ENCODE measurements around the gene KNG1. TPM values are rescaled to one million over a fixed set of nuclear protein-coding genes. Genes with fewer than 3 reads are reported as not detected.

The KNG1 gene
- total RNA-seq, 1 donor from 2014 or later = not detected

GRCh38 chr3:186772281-186772694 is 55.1 kb downstream of the KNG1 start:
- no peak overlapping the region for H3K27ac Mint-ChIP-seq (ENCODE audit: unreplicated experiment)

GRCh38 chr3:186772701-186773417 is 55.7 kb downstream of the KNG1 start:
- Mint-ChIP-seq H3K36me3 (ENCODE audit: unreplicated experiment) (no peaks in the 10 kb centered on the region), H3K27me3 (ENCODE audit: unreplicated experiment) (no peaks in the 10 kb centered on the region), H3K27ac (ENCODE audit: unreplicated experiment) (no peak overlapping the region), H3K9me3 (ENCODE audit: unreplicated experiment) (no peaks in the 10 kb centered on the region), H3K4me3 (ENCODE audit: unreplicated experiment) (peak overlapping the region; percentile 77), H3K4me1 (ENCODE audit: low read depth, unreplicated experiment) (peaks cover 4% of the 10 kb centered on the region)
- DNase-seq = peak; percentile 52
- TF ChIP-seq, protein P1, sequence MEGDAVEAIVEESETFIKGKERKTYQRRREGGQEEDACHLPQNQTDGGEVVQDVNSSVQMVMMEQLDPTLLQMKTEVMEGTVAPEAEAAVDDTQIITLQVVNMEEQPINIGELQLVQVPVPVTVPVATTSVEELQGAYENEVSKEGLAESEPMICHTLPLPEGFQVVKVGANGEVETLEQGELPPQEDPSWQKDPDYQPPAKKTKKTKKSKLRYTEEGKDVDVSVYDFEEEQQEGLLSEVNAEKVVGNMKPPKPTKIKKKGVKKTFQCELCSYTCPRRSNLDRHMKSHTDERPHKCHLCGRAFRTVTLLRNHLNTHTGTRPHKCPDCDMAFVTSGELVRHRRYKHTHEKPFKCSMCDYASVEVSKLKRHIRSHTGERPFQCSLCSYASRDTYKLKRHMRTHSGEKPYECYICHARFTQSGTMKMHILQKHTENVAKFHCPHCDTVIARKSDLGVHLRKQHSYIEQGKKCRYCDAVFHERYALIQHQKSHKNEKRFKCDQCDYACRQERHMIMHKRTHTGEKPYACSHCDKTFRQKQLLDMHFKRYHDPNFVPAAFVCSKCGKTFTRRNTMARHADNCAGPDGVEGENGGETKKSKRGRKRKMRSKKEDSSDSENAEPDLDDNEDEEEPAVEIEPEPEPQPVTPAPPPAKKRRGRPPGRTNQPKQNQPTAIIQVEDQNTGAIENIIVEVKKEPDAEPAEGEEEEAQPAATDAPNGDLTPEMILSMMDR (IDR thresholded peaks at IDR 0.05; ENCODE audit: partially characterized antibody, unreplicated experiment) = no peak

More at GRCh38 chr3:186772281-186772694, 55.1 kb downstream of the KNG1 start:
- TF ChIP-seq, protein P1 (IDR thresholded peaks at IDR 0.05; ENCODE audit: partially characterized antibody, unreplicated experiment) = no peak
- DNase-seq = peak; percentile 30
- Mint-ChIP-seq H3K4me3 (ENCODE audit: unreplicated experiment) (peak overlapping the region; percentile 77), H3K4me1 (ENCODE audit: low read depth, unreplicated experiment) (peaks cover 4% of the 10 kb centered on the region), H3K9me3 (ENCODE audit: unreplicated experiment) (no peaks in the 10 kb centered on the region), H3K36me3 (ENCODE audit: unreplicated experiment) (no peaks in the 10 kb centered on the region), H3K27me3 (ENCODE audit: unreplicated experiment) (no peaks in the 10 kb centered on the region)

GRCh38 chr3:186775999-186776398 is 58.8 kb downstream of the KNG1 start:
- Mint-ChIP-seq H3K4me1 (ENCODE audit: low read depth, unreplicated experiment) (peaks cover 4% of the 10 kb centered on the region), H3K27ac (ENCODE audit: unreplicated experiment) (no peak overlapping the region), H3K4me3 (ENCODE audit: unreplicated experiment) (no peak overlapping the region), H3K9me3 (ENCODE audit: unreplicated experiment) (no peaks in the 10 kb centered on the region), H3K36me3 (ENCODE audit: unreplicated experiment) (no peaks in the 10 kb centered on the region), H3K27me3 (ENCODE audit: unreplicated experiment) (no peaks in the 10 kb centered on the region)
- no peak for DNase-seq
- TF ChIP-seq, protein P1 (IDR thresholded peaks at IDR 0.05; ENCODE audit: partially characterized antibody, unreplicated experiment) = no peak

GRCh38 chr3:186779204-186779603 is 62.0 kb downstream of the KNG1 start:
- Mint-ChIP-seq H3K4me3 (ENCODE audit: unreplicated experiment) (no peak overlapping the region), H3K9me3 (ENCODE audit: unreplicated experiment) (peaks cover 16% of the 10 kb centered on the region), H3K4me1 (ENCODE audit: low read depth, unreplicated experiment) (peaks cover 5% of the 10 kb centered on the region), H3K27me3 (ENCODE audit: unreplicated experiment) (peaks cover 9% of the 10 kb centered on the region), H3K36me3 (ENCODE audit: unreplicated experiment) (no peaks in the 10 kb centered on the region), H3K27ac (ENCODE audit: unreplicated experiment) (no peak overlapping the region)
- DNase-seq = no peak
- TF ChIP-seq, protein P1 (IDR thresholded peaks at IDR 0.05; ENCODE audit: partially characterized antibody, unreplicated experiment) = no peak

- DNase-seq = no peak
- Mint-ChIP-seq H3K36me3 (ENCODE audit: unreplicated experiment) (no peaks in the 10 kb centered on the region), H3K27me3 (ENCODE audit: unreplicated experiment) (peaks cover 9% of the 10 kb centered on the region), H3K27ac (ENCODE audit: unreplicated experiment) (peak overlapping the region; percentile 91), H3K4me3 (ENCODE audit: unreplicated experiment) (peak overlapping the region; percentile 97), H3K9me3 (ENCODE audit: unreplicated experiment) (peaks cover 23% of the 10 kb centered on the region), H3K4me1 (ENCODE audit: low read depth, unreplicated experiment) (peaks cover 17% of the 10 kb centered on the region)
- TF ChIP-seq, protein P1 (IDR thresholded peaks at IDR 0.05; ENCODE audit: partially characterized antibody, unreplicated experiment) = no peak
Observed at GRCh38 chr3:186782542-186783057, 65.4 kb downstream of the KNG1 start.
